ENCODE results near the gene LEFTY1. TPM values are rescaled to one million over a fixed set of nuclear protein-coding genes. Genes with fewer than 3 reads are reported as not detected.

The LEFTY1 gene
- total and polyA plus RNA-seq, 9 donors = 0.43 to 5.1 (median 2.0) TPM

DNA sequence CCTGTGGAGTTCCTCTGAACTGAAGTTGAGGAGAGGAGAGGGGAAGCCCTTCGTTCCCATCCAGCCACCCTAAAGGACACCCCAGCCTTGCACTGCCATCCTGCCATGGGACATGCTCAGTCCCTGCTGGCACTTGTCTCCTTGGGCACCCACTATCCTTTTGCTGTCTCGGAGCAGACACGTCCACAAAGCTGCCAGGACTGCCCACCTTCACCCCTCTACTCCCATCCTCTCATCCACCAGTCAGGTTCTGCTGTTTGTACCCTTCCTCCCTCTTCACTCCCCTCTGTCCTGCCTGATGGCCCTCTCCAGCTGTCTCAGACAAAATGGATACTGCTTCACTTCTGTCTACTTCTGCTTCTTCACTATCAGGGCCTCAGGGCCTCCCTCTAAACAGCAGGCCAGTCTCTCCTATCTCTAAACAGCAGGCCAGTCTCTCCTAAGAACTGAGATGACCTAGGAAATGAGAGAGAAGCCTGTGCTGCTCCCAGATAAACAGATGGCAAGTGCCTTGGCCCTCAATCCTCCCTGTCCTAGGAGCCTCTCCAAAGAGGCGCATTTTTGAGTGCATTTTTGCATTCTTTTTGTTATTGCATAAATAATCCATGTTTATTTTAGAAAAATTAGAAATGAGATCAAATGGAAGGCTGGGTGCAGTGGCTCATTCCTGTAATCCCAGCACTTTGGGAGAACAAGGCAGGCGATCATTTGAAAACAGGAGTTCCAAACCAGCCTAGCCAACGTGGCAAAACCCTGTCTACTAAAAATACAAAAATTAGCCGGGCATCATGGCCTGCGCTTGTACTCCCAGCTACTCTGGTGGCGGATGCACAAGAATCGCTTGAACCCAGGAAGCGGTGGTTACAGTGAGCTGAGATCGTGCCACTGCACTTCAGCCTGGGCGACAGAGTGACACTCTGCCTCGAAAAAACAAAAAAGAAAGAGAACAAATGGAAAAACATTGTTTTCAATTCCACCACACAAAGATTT is 39.5 kb upstream of the LEFTY1 start:
- intact Hi-C loops (cut with DNase I) = no loop called here
- Histone ChIP-seq H3K36me3 (no peaks in the 10 kb centered on the region), H3K4me3 (no peak overlapping the region), H3K9me3 (no peaks in the 10 kb centered on the region), H3K27ac (no peak overlapping the region), H3K27me3 (no peaks in the 10 kb centered on the region), H3K4me1 (ENCODE audit: insufficient read depth) (no peaks in the 10 kb centered on the region)
- TF ChIP-seq EP300 (IDR thresholded peaks at IDR 0.05) = no peak
- TF ChIP-seq, protein P1, sequence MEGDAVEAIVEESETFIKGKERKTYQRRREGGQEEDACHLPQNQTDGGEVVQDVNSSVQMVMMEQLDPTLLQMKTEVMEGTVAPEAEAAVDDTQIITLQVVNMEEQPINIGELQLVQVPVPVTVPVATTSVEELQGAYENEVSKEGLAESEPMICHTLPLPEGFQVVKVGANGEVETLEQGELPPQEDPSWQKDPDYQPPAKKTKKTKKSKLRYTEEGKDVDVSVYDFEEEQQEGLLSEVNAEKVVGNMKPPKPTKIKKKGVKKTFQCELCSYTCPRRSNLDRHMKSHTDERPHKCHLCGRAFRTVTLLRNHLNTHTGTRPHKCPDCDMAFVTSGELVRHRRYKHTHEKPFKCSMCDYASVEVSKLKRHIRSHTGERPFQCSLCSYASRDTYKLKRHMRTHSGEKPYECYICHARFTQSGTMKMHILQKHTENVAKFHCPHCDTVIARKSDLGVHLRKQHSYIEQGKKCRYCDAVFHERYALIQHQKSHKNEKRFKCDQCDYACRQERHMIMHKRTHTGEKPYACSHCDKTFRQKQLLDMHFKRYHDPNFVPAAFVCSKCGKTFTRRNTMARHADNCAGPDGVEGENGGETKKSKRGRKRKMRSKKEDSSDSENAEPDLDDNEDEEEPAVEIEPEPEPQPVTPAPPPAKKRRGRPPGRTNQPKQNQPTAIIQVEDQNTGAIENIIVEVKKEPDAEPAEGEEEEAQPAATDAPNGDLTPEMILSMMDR (IDR thresholded peaks at IDR 0.05) = no peak
- TF ChIP-seq POLR2A (IDR thresholded peaks at IDR 0.05) = no peak
- 85 to 90% (median 86%) methylated on average over 14 of the region's 14 CpGs for WGBS, 3 donors
- no peak for DNase-seq

DNA sequence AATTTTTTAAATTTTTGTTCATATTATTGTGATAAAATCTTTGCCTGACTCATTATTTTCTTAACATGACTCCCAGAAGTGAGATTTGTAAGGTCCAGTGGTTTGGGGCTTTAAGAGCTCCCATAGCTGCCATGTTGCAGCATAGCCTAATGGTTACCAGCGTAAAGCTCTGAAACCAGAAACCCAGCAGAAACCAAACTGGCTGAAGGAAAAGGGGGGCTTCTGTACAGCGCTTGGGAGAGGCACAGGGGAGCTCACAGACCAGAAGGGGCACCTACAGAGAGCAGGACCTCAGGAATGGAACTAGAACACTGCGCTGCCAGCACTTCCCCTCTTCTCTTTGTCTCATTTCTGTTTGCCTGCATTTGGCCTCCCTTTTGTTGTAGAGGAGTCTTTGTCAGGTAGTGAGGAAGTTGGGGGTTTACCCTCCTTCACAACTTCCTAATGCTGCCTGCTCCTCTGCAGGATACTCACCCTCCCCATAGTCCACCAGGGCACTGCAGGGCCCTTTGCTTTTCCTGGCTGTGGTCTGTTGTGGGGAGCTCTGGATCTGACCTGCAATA is 37.7 kb upstream of the LEFTY1 start:
- no peaks in the 10 kb centered on the region for H3K27me3 ChIP-seq
- TF ChIP-seq POLR2A (IDR thresholded peaks at IDR 0.05) (no peak), EP300 (IDR thresholded peaks at IDR 0.05) (no peak)
- TF ChIP-seq, protein P1 (IDR thresholded peaks at IDR 0.05) = no peak
- DNase-seq = no peak
- H3K4me3 ChIP-seq = no peak overlapping the region
- no peaks in the 10 kb centered on the region for H3K9me3 ChIP-seq
- peaks cover 2% of the 10 kb centered on the region for H3K4me1 ChIP-seq (ENCODE audit: insufficient read depth)
- 92 to 96% (median 95%) methylated on average over 3 of the region's 3 CpGs for WGBS, 3 donors
- intact Hi-C loops (cut with DNase I) = no loop called here
- no peak overlapping the region for H3K27ac ChIP-seq
- no peaks in the 10 kb centered on the region for H3K36me3 ChIP-seq

DNA sequence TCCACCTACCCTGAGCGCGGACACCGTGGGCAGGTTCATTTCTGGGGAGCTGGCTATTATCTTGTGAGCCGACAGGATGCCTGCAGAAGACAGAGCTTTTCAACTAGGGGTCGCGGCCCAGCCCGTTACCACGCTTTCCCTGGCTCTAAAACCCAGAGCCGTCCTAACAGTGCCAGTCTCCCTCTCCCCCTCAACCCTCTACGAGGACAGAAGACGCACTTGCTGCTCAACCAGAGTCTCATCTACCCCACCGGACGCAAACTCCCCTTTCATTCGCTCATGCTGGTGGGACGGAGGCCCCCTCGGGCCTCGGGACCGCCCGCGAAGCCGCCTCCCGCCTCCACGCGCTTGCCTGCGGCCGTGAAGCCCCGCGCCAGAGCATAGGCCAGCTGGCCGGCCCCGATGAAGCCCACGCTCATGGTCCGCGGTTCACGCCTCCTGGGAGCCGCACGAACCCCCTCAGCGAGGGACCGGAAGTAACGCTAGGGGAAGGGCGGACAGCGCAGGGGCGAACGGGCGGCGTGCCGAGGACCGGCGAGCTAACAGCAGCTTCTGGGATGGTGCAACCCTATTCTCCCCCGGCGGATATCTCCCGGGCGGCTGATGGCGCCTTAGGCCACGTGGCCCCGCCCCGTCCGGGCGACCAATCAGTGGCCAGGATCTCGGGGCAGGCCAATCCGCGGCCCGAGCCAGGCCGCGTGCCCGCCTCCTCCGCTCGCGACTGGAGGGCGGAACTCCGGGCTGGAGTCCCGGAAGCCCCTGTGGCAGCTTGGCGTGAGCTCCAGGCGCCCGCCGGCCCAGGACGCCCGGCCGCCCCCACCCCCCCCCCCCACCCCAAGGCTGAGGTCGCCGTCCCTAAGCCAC is 35.0 kb upstream of the LEFTY1 start, which contains the start of gene PYCR2:
Gene PYCR2, minus strand, starts transcription at position 559 of the 864 bp plus-strand sequence. Its CDS starts 140 bp downstream, at position 419.
- H3K4me1 ChIP-seq (ENCODE audit: insufficient read depth) = peaks cover 8% of the 10 kb centered on the region
- no peaks in the 10 kb centered on the region for H3K9me3 ChIP-seq
- peak within 1 kb of the TSS; percentile 61 to 91 for H3K27ac ChIP-seq
- no peaks in the 10 kb centered on the region for H3K36me3 ChIP-seq
- peak within 1 kb of the TSS; percentile 66 for H3K4me3 ChIP-seq
- no peaks in the 10 kb centered on the region for H3K27me3 ChIP-seq
- intact Hi-C loops (cut with DNase I) = no loop called here
- TF ChIP-seq POLR2A (IDR thresholded peaks at IDR 0.05) (peak; percentile 83), EP300 (IDR thresholded peaks at IDR 0.05) (no peak)
- TF ChIP-seq, protein P1 (IDR thresholded peaks at IDR 0.05) = peak in 1 of 3 donors; percentile 15
- 0 to 1% (median 1%) methylated on average over 49 to 80 of the region's 80 CpGs for WGBS, 3 donors
- DNase-seq = peak; percentile 95 to 98 (median 97)

DNA sequence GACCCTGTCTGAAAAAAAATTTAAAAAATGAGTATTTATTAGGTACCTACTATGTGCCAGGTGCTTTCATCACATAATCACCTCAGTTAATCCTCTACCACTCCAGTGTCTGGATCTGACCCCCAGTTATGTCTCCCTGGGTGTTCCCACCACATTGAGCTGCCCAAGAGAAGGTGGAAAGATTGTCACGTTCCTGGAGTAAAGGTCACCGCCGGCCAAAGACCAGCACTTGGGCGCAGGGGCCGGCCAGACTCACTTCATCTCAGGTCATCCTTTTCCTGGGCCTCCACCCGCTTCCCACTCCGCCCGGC is 34.4 kb upstream of the LEFTY1 start:
- Histone ChIP-seq H3K4me3 (peak overlapping the region; percentile 66), H3K4me1 (ENCODE audit: insufficient read depth) (peaks cover 8% of the 10 kb centered on the region), H3K27ac (peak overlapping the region; percentile 61 to 91), H3K27me3 (no peaks in the 10 kb centered on the region), H3K36me3 (no peaks in the 10 kb centered on the region), H3K9me3 (no peaks in the 10 kb centered on the region)
- intact Hi-C loops (cut with DNase I) = no loop called here
- no peak for DNase-seq
- TF ChIP-seq EP300 (IDR thresholded peaks at IDR 0.05) = no peak
- no peak for TF ChIP-seq POLR2A (IDR thresholded peaks at IDR 0.05)
- TF ChIP-seq, protein P1 (IDR thresholded peaks at IDR 0.05) = no peak
- 0 to 2% (median 1%) methylated on average over 8 of the region's 8 CpGs for whole genome bisulfite sequencing, 3 donors
